Fibroblast of mammary gland (primary cell): Measurements from ENCODE around the gene SC5D.

Source experiments
- DNase-seq: peaks from one replicate; pipeline ENCODE4 v3.0.0-alpha.2; 2010; ENCODE audit warnings: low read depth
- H3K4me3 ChIP-seq: 2 replicates; pipeline ENCODE4 v1.5.1; 2011; ENCODE audit warnings: low read depth, mild to moderate bottlenecking, low read length, moderate library complexity; ENCODE audit not compliant: control insufficient read depth
- CTCF ChIP-seq: conservative IDR thresholded peaks from 2 replicates; pipeline ENCODE4 v1.5.1; 2011; ENCODE audit warnings: low read depth, low read length, inconsistent platforms; ENCODE audit not compliant: control insufficient read depth, insufficient read depth

SC5D gene

GRCh38 chr11:121334973-121335710 lies 42.6 kb downstream of the SC5D start:
- H3K4me3 ChIP-seq, result no peak overlapping the region
- DNase-seq, result no peak
- TF ChIP-seq CTCF, result peak; percentile 33

GRCh38 chr11:121336279-121336937 lies 43.8 kb downstream of the SC5D start:
- no peak for TF ChIP-seq CTCF
- H3K4me3 ChIP-seq, result no peak overlapping the region
- no peak for DNase-seq

GRCh38 chr11:121337078-121337477 lies 44.5 kb downstream of the SC5D start:
- DNase-seq, result no peak
- TF ChIP-seq CTCF, result no peak
- H3K4me3 ChIP-seq, result no peak overlapping the region

GRCh38 chr11:121337740-121338272 lies 45.2 kb downstream of the SC5D start:
- no peak for DNase-seq
- no peak overlapping the region for H3K4me3 ChIP-seq
- no peak for TF ChIP-seq CTCF

GRCh38 chr11:121338536-121338935 lies 46.0 kb downstream of the SC5D start:
- DNase-seq, result no peak
- H3K4me3 ChIP-seq, result no peak overlapping the region
- TF ChIP-seq CTCF, result no peak

GRCh38 chr11:121340032-121340580 lies 47.5 kb downstream of the SC5D start:
- DNase-seq, result no peak

More at GRCh38 chr11:121340032-121340580, 47.5 kb downstream of the SC5D start:
- no peak overlapping the region for H3K4me3 ChIP-seq
- no peak for TF ChIP-seq CTCF
